H1 (cell line): Measurements from ENCODE around the gene GPSM1. TPM values are rescaled to one million over a fixed set of nuclear protein-coding genes. Genes with fewer than 3 reads are reported as not detected.

Experiments
- CHD7 ChIP-seq: fragments of 300-600 bp; sonication (generic); IDR thresholded peaks from 2 replicates; pipeline ENCODE4 v1.7.1; 2012; ENCODE audit warnings: low read length, moderate library complexity, mild to moderate bottlenecking, inconsistent platforms; ENCODE audit not compliant: insufficient replicate concordance
- polyA plus RNA-seq, 7 experiments: library from polyadenylated mRNA; depleted of rRNA in 3 of 7; stranded (reverse) in 5 of 7; unstranded in 2 of 7; fragments of >200 nt in 5 of 7; fragments of 200-250 nt in 2 of 7; gene quantifications; 1 replicate in 5 of 7; 2 replicates in 1 of 7; 4 replicates in 1 of 7; pipeline versions ENCODE4 v1.2.1 to v1.2.3, GENCODE V29; 2011 to 2013; ENCODE audit warnings: missing spikeins in 2 of 7, mixed read lengths in 2 of 7
- total RNA-seq: library from RNA; stranded (reverse); fragmentation: NEBNext Ultra II Directional; extraction: Animal tissue kit (Norgen Biotek cat#: 25700); gene quantifications from 2 replicates; pipeline ENCODE4 v1.2.1, GENCODE V29; 2021

Gene GPSM1
- total and polyA plus RNA-seq, 2 of the 8 experiments (the other 6 are each of a cell fraction or from before 2014, with no cell fraction given), result 12.8 to 18.0 TPM

- TF ChIP-seq CHD7, result no peak
Observed at GRCh38 chr9:136373300-136374182, 46.2 kb downstream of the GPSM1 start, which contains the start of gene CARD9 (continued).
